ENCODE results near the gene SPARC.
A peak's percentile ranks its signal among the peaks of the same experiment; 100 is the strongest.

Gene SPARC

DNA sequence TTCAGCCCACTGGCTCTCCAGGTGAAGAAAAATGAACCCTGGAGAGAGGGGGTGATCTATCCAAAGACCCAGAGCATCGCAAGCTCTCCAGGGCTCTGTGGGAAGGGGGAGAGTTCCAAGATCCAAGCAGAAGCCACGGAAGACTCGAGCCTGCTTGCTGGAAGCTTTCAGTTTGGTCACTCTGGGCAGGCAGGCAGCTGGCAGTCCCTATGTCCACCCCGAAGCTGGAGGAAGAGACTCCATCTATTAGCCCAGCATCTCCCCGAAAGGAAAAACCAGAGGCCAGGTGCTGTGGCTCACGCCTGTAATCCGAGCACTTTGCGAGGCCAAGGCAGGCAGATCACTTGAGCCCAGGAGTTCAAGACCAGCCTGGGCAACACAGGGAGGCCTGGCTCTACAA, 10.7 kb upstream of the SPARC start:
- H3K9ac ChIP-seq = no peak overlapping the region
- H3K4me2 ChIP-seq (ENCODE audit: low read length) = no peak overlapping the region
- peaks cover 22% of the 10 kb centered on the region for H3K4me1 ChIP-seq
- no peaks in the 10 kb centered on the region for H3K27me3 ChIP-seq (ENCODE audit: control insufficient read depth, insufficient read depth, low read length)
- H3K27ac ChIP-seq = no peak overlapping the region
- peak overlapping the region; percentile 5 for H2AFZ ChIP-seq
- H3K9me3 ChIP-seq (ENCODE audit: control insufficient read depth, low read length) = no peaks in the 10 kb centered on the region
- H3K79me2 ChIP-seq = no peaks in the 10 kb centered on the region
- H3K4me3 ChIP-seq (ENCODE audit: low read depth, low read length) = no peak overlapping the region
- TF ChIP-seq, protein P1, sequence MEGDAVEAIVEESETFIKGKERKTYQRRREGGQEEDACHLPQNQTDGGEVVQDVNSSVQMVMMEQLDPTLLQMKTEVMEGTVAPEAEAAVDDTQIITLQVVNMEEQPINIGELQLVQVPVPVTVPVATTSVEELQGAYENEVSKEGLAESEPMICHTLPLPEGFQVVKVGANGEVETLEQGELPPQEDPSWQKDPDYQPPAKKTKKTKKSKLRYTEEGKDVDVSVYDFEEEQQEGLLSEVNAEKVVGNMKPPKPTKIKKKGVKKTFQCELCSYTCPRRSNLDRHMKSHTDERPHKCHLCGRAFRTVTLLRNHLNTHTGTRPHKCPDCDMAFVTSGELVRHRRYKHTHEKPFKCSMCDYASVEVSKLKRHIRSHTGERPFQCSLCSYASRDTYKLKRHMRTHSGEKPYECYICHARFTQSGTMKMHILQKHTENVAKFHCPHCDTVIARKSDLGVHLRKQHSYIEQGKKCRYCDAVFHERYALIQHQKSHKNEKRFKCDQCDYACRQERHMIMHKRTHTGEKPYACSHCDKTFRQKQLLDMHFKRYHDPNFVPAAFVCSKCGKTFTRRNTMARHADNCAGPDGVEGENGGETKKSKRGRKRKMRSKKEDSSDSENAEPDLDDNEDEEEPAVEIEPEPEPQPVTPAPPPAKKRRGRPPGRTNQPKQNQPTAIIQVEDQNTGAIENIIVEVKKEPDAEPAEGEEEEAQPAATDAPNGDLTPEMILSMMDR (IDR thresholded peaks at IDR 0.05) = no peak
- no peaks in the 10 kb centered on the region for H3K36me3 ChIP-seq (ENCODE audit: control insufficient read depth, insufficient read depth, low read length)

DNA sequence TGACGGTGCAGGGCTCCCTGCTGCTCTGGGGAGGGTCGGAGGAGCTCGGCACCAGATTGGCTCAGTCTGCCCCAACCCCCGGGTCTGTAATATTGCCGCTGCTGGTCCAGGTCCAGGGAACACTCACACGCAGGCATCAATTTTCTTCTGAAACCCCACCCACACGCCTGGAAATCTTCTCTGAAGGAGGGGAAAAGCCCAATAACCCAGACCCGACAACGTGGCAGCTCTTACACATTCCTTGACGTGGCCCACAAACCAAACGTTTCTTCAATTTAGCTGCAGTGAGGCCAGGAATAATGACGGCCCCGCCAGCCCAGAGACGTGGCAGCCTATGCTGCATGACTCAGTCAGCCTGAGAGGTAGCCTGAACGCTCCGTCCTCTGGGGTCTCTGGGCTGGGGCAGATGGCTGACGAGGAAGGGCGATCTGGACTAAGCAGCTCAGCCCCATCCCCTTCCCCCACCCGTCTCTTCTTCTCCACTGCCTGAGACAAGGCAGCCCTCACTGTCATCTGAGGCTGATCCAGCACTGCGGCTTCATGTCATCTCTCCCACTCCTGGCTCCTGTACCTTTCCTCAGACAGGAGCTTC, 9.9 kb upstream of the SPARC start:
- no peak overlapping the region for H3K9ac ChIP-seq
- no peak overlapping the region for H3K27ac ChIP-seq
- H3K36me3 ChIP-seq (ENCODE audit: control insufficient read depth, insufficient read depth, low read length) = no peaks in the 10 kb centered on the region
- TF ChIP-seq, protein P1 (IDR thresholded peaks at IDR 0.05) = no peak
- H3K9me3 ChIP-seq (ENCODE audit: control insufficient read depth, low read length) = no peaks in the 10 kb centered on the region
- H3K27me3 ChIP-seq (ENCODE audit: control insufficient read depth, insufficient read depth, low read length) = no peaks in the 10 kb centered on the region
- H2AFZ ChIP-seq = no peak overlapping the region
- peaks cover 24% of the 10 kb centered on the region for H3K4me1 ChIP-seq
- no peak overlapping the region for H3K4me2 ChIP-seq (ENCODE audit: low read length)
- no peaks in the 10 kb centered on the region for H3K79me2 ChIP-seq
- H3K4me3 ChIP-seq (ENCODE audit: low read depth, low read length) = no peak overlapping the region

- Histone ChIP-seq H3K9ac (no peak overlapping the region), H3K9me3 (ENCODE audit: control insufficient read depth, low read length) (no peaks in the 10 kb centered on the region), H3K4me1 (peaks cover 19% of the 10 kb centered on the region), H3K27me3 (ENCODE audit: control insufficient read depth, insufficient read depth, low read length) (no peaks in the 10 kb centered on the region), H3K36me3 (ENCODE audit: control insufficient read depth, insufficient read depth, low read length) (no peaks in the 10 kb centered on the region), H3K27ac (no peak overlapping the region), H3K79me2 (no peaks in the 10 kb centered on the region), H3K4me3 (ENCODE audit: low read depth, low read length) (no peak overlapping the region), H3K4me2 (ENCODE audit: low read length) (no peak overlapping the region), H2AFZ (peak overlapping the region; percentile 2)
- TF ChIP-seq, protein P1 (IDR thresholded peaks at IDR 0.05) = no peak
These were observed 8.7 kb upstream of the SPARC start for GRCh38 chr5:151695464-151695863.

DNA sequence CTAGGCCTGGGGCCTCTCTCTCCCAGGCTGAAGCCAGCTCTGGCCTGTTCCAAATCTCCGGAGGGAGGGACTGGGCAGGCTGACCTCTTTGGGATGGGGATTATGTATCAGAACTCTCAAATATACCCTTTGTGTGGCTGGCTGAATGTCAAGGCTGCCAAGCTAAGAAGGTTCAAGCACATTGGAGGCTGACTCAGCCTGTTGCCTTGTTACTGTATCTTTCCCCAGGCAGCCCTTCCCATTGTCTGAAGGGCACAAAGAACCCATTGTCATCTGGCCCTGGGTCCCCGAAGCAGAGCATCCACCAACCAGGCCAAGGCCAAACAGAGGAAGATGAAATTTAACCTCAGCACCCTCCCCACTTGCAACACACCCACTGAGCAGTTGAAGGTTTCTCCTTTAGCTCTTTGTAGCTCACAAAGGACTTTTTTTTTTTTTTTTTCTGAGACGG, 7.3 kb upstream of the SPARC start:
- Histone ChIP-seq H3K27ac (peak overlapping the region; percentile 15), H2AFZ (peak overlapping the region; percentile 17), H3K4me3 (ENCODE audit: low read depth, low read length) (no peak overlapping the region), H3K27me3 (ENCODE audit: control insufficient read depth, insufficient read depth, low read length) (no peaks in the 10 kb centered on the region), H3K9me3 (ENCODE audit: control insufficient read depth, low read length) (no peaks in the 10 kb centered on the region), H3K9ac (no peak overlapping the region), H3K4me2 (ENCODE audit: low read length) (no peak overlapping the region), H3K4me1 (peaks cover 8% of the 10 kb centered on the region), H3K79me2 (no peaks in the 10 kb centered on the region), H3K36me3 (ENCODE audit: control insufficient read depth, insufficient read depth, low read length) (no peaks in the 10 kb centered on the region)
- TF ChIP-seq, protein P1 (IDR thresholded peaks at IDR 0.05) = no peak

DNA sequence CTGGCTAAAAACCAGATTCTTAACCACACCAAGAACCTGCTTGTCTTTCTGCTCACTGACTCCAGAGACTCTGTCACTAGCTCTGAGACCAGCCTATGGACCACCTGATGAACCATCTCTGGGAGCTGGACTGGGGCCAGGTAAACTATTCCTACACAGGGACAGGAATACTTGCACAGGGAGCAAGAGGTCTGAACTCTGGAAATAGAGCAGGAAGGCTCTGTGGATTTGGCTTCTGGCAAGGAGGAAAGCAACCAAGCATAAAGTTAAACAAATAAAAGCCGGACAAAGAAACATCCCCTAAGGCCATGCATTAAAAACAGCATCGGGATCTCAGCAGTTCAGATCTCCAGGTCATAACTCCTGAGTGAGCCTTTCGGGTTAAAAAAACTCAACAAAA, 5.6 kb upstream of the SPARC start:
- H3K9ac ChIP-seq = no peak overlapping the region
- H3K4me1 ChIP-seq = peaks cover 6% of the 10 kb centered on the region
- H3K79me2 ChIP-seq = no peaks in the 10 kb centered on the region
- no peaks in the 10 kb centered on the region for H3K36me3 ChIP-seq (ENCODE audit: control insufficient read depth, insufficient read depth, low read length)
- H3K27ac ChIP-seq = no peak overlapping the region
- H2AFZ ChIP-seq = peak overlapping the region; percentile 39
- TF ChIP-seq, protein P1 (IDR thresholded peaks at IDR 0.05) = no peak
- H3K4me3 ChIP-seq (ENCODE audit: low read depth, low read length) = no peak overlapping the region
- H3K4me2 ChIP-seq (ENCODE audit: low read length) = no peak overlapping the region
- no peaks in the 10 kb centered on the region for H3K27me3 ChIP-seq (ENCODE audit: control insufficient read depth, insufficient read depth, low read length)
- H3K9me3 ChIP-seq (ENCODE audit: control insufficient read depth, low read length) = no peaks in the 10 kb centered on the region

Measured in parathyroid adenoma (tissue), 2 donors.